PC-9 (cell line): ENCODE data around the gene CPLX3. TPM values are rescaled to one million over a fixed set of nuclear protein-coding genes. Genes with fewer than 3 reads are reported as not detected.

ENCODE experiments used
- BruUV-seq: library from RNA; stranded (reverse); fragments of 400-500 nt; replicated peaks from 2 replicates; lab custom pipeline; 2021; lab: Mats Ljungman, UMichigan
- CTCF ChIA-PET: fragments of 300-600 bp; sonication (Branson Sonifier 250); formaldehyde crosslinking; loops from one replicate; lab custom pipeline; 2022; ENCODE audit warnings: antibody characterized with exemption; lab: Charles Lee
- POLR2A ChIA-PET: fragments of 300-600 bp; sonication (Branson Sonifier 250); formaldehyde crosslinking; loops from one replicate; lab custom pipeline; 2022; ENCODE audit warnings: antibody characterized with exemption; ENCODE audit not compliant: unreplicated experiment; lab: Charles Lee
- DNase-seq, 2 experiments: peaks; one replicate each; pipeline versions ENCODE4 v3.0.0 to v3.0.0-alpha.2; 2015 to 2022; ENCODE audit warnings: mixed read lengths in 1 of 2
- H2AFZ ChIP-seq: fragments of 200-600 bp; sonication (generic); 2 replicates; pipeline ENCODE4 v1.8.1; 2017; ENCODE audit warnings: antibody characterized with exemption
- H3F3A ChIP-seq: fragments of 200-600 bp; sonication (generic); 2 replicates; pipeline ENCODE4 v1.8.1; 2017; ENCODE audit warnings: antibody characterized with exemption, mild to moderate bottlenecking, low read depth; ENCODE audit not compliant: insufficient read depth
- H3K27ac ChIP-seq: fragments of 200-600 bp; sonication (generic); 2 replicates; pipeline ENCODE4 v1.6.1; 2016; ENCODE audit warnings: mixed run types
- H3K27me3 ChIP-seq: fragments of 200-600 bp; sonication (generic); 2 replicates; pipeline ENCODE4 v1.6.1; 2016; ENCODE audit warnings: low read depth, mixed run types; ENCODE audit not compliant: insufficient read depth
- H3K36me3 ChIP-seq: fragments of 200-600 bp; sonication (generic); 2 replicates; pipeline ENCODE4 v1.6.1; 2016; ENCODE audit warnings: low read depth, mixed run types
- H3K4me1 ChIP-seq: fragments of 200-600 bp; sonication (generic); replicated peaks from 2 replicates; pipeline ENCODE4 v1.6.1; 2016; ENCODE audit warnings: mixed run types; ENCODE audit not compliant: insufficient read depth
- H3K4me2 ChIP-seq: fragments of 200-600 bp; sonication (generic); 2 replicates; pipeline ENCODE4 v1.6.1; 2017; ENCODE audit warnings: mixed run types
- H3K4me3 ChIP-seq: fragments of 200-600 bp; sonication (generic); 2 replicates; pipeline ENCODE4 v1.6.1; 2016; ENCODE audit warnings: mixed run types
- H3K79me2 ChIP-seq: fragments of 200-600 bp; sonication (generic); 2 replicates; pipeline ENCODE4 v1.6.1; 2017; ENCODE audit warnings: low read depth, mixed run types
- H3K9me2 ChIP-seq: fragments of 200-600 bp; sonication (generic); 2 replicates; pipeline ENCODE4 v1.8.1; 2017; ENCODE audit warnings: mild to moderate bottlenecking; ENCODE audit not compliant: insufficient read depth
- H3K9me3 ChIP-seq: fragments of 200-600 bp; sonication (generic); 2 replicates; pipeline ENCODE4 v1.8.1; 2016; ENCODE audit warnings: low read depth; ENCODE audit not compliant: insufficient read depth
- H4K20me1 ChIP-seq: fragments of 200-600 bp; sonication (generic); 2 replicates; pipeline ENCODE4 v1.8.1; 2017; ENCODE audit not compliant: insufficient read depth
- EZH2 ChIP-seq: fragments of 200-600 bp; sonication (generic); IDR thresholded peaks from 2 replicates; pipeline ENCODE4 v1.8.0; 2017; ENCODE audit warnings: antibody characterized with exemption, low read depth
- intact Hi-C: fragments of 100-400 bp; cut with micrococcal nuclease; formaldehyde crosslinking; loops from one replicate; pipeline ENCODE4 v1.10.0; 2022; ENCODE audit not compliant: unreplicated experiment
- total RNA-seq: library from RNA; stranded (reverse); gene quantifications from 2 replicates; pipeline ENCODE4 v1.2.3, GENCODE V29; 2021
- TF ChIP-seq, protein P1 (sequence below): fragments of 200-600 bp; sonication (generic); conservative IDR thresholded peaks from 2 replicates; pipeline ENCODE4 v1.6.1; 2017; ENCODE audit warnings: mixed run types, antibody characterized with exemption, mild to moderate bottlenecking, moderate library complexity

Gene CPLX3
- total RNA-seq, 1 experiment from 2014 or later, result not detected

DNA sequence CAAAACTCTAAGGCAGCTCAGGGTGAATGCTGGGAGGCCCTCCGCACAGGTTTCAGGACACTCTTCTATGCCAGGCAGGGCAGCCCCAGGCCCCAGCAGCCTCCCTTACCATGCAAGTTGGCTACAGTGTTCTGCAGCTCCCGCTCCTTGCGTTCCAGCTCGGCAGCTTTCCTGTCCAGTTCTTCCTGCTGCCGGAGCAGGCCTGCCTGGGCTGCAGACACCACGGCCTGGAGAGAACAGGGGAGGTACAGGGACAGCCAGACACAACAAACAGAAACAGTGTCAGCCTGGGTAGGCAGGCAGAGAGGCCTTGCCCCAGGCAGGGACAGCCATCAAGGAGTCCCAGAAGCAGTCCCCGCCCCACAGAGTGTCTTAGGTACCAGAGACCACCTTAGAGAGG is 25.5 kb downstream of the CPLX3 start:
- Histone ChIP-seq H3K9me2 (no peaks in the 10 kb centered on the region), H3K36me3 (peaks cover 3% of the 10 kb centered on the region), H3F3A (peaks cover 18% of the 10 kb centered on the region; the same call in 1 of the 2 replicates), H3K4me3 (no peak overlapping the region), H2AFZ (no peak overlapping the region), H3K27me3 (no peaks in the 10 kb centered on the region), H3K4me2 (no peak overlapping the region), H3K27ac (no peak overlapping the region), H3K9me3 (no peaks in the 10 kb centered on the region), H3K4me1 (peaks cover 6% of the 10 kb centered on the region), H4K20me1 (peaks cover 12% of the 10 kb centered on the region; the same call in 1 of the 2 replicates), H3K79me2 (peaks cover 5% of the 10 kb centered on the region; the same call in 1 of the 2 replicates)
- no peak for DNase-seq
- ChIA-PET CTCF (no interaction called here), POLR2A (no interaction called here)
- no TSS peak for BruUV-seq
- intact Hi-C loops, result no loop called here
- TF ChIP-seq, protein P1, sequence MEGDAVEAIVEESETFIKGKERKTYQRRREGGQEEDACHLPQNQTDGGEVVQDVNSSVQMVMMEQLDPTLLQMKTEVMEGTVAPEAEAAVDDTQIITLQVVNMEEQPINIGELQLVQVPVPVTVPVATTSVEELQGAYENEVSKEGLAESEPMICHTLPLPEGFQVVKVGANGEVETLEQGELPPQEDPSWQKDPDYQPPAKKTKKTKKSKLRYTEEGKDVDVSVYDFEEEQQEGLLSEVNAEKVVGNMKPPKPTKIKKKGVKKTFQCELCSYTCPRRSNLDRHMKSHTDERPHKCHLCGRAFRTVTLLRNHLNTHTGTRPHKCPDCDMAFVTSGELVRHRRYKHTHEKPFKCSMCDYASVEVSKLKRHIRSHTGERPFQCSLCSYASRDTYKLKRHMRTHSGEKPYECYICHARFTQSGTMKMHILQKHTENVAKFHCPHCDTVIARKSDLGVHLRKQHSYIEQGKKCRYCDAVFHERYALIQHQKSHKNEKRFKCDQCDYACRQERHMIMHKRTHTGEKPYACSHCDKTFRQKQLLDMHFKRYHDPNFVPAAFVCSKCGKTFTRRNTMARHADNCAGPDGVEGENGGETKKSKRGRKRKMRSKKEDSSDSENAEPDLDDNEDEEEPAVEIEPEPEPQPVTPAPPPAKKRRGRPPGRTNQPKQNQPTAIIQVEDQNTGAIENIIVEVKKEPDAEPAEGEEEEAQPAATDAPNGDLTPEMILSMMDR, result no peak
- TF ChIP-seq EZH2, result no peak

DNA sequence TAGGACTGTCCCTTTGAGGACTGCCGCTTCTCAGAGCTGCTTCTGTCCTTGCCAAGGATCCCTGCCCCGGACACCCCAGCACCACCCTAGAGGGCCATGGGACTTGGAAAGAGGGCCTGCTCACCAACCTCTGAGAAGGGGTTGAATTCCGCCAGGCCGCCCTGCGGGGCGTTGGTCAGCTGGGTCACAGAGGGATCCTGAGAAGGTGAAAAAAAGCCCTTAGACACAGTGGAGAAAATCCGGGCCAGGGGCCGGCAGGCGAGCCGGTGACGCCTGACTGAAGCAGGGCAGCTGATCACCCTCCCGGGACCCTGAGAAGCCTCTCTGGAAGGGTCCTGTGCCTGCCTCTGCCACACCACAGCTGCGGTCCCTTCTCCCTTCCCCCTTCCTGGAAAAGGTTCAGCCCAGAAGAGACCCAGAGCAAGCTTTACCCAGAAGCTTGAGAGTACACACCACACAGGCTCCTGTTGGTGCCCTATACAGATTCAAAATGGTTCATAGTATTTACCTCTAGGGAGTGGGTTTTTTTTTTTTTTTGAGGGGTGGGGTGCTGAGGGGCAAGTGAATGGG is 28.1 kb downstream of the CPLX3 start:
- peaks cover 21% of the 10 kb centered on the region for H3K4me1 ChIP-seq
- no peak for DNase-seq
- no TSS peak for BruUV-seq
- POLR2A ChIA-PET, result no interaction called here
- CTCF ChIA-PET, result no interaction called here
- H3K4me2 ChIP-seq, result no peak overlapping the region
- no peak overlapping the region for H2AFZ ChIP-seq
- peaks cover 17% of the 10 kb centered on the region; the same call in 1 of the 2 replicates for H3F3A ChIP-seq
- intact Hi-C loops, result loop anchor here (5.0 kb wide), 1 partner anchor 43 kb away; no protein-coding TSS in a partner anchor
- H3K79me2 ChIP-seq, result peaks cover 10% of the 10 kb centered on the region
- no peaks in the 10 kb centered on the region for H3K9me3 ChIP-seq
- peaks cover 3% of the 10 kb centered on the region; the same call in 1 of the 2 replicates for H3K36me3 ChIP-seq
- no peaks in the 10 kb centered on the region for H3K27me3 ChIP-seq
- TF ChIP-seq EZH2, result no peak
- TF ChIP-seq, protein P1, result no peak
- H3K9me2 ChIP-seq, result no peaks in the 10 kb centered on the region
- H3K27ac ChIP-seq, result no peak overlapping the region
- no peak overlapping the region for H3K4me3 ChIP-seq
- H4K20me1 ChIP-seq, result peaks cover 21% of the 10 kb centered on the region; the same call in 1 of the 2 replicates

DNA sequence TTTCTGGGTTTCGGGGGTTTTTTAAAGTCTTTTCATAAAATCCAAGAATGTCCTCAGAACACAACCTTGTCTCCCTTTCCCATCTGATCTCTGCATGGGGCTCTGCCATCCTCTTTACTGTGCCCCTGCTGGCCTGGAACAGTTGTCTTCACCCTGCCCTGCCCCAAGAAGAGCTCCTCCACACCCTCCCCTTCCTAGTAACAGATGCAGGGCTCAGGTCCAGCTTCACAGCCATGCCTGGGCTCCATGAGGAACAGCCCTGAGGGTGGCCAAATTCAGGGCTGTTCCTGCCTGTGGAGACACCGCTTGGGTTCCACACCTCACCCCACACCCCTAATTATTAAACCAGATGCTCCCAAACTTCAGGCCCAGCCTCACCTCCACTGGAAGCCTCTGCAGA is 29.4 kb downstream of the CPLX3 start:
- ChIA-PET CTCF (interaction anchor here (0.6 to 0.7 kb wide), 3 partner anchors 8 to 176 kb away, joined by 4 to 15 read pairs (median 4); no protein-coding TSS in a partner anchor), POLR2A (no interaction called here)
- H2AFZ ChIP-seq, result no peak overlapping the region
- peaks cover 17% of the 10 kb centered on the region; the same call in 1 of the 2 replicates for H3F3A ChIP-seq
- no peak overlapping the region for H3K27ac ChIP-seq
- H3K4me3 ChIP-seq, result no peak overlapping the region
- intact Hi-C loops, result loop anchor here (5.0 kb wide), 1 partner anchor 41 kb away; no protein-coding TSS in a partner anchor
- H3K4me1 ChIP-seq, result peaks cover 21% of the 10 kb centered on the region
- TF ChIP-seq EZH2, result no peak
- TF ChIP-seq, protein P1, result no peak
- no peaks in the 10 kb centered on the region for H3K27me3 ChIP-seq
- no peak overlapping the region for H3K4me2 ChIP-seq
- DNase-seq, result no peak
- H3K9me2 ChIP-seq, result no peaks in the 10 kb centered on the region
- H3K9me3 ChIP-seq, result no peaks in the 10 kb centered on the region
- no TSS peak for BruUV-seq
- peaks cover 3% of the 10 kb centered on the region; the same call in 1 of the 2 replicates for H3K36me3 ChIP-seq
- peaks cover 14% of the 10 kb centered on the region for H3K79me2 ChIP-seq
- H4K20me1 ChIP-seq, result peaks cover 21% of the 10 kb centered on the region; the same call in 1 of the 2 replicates
